ENCODE measurements around the gene TCERG1L.
"Not testable (repeated sequence)": the region's sequence is repeated elsewhere in the genome, so short reads cannot be mapped to it uniquely, and the experiment has no call there.

The TCERG1L gene

DNA sequence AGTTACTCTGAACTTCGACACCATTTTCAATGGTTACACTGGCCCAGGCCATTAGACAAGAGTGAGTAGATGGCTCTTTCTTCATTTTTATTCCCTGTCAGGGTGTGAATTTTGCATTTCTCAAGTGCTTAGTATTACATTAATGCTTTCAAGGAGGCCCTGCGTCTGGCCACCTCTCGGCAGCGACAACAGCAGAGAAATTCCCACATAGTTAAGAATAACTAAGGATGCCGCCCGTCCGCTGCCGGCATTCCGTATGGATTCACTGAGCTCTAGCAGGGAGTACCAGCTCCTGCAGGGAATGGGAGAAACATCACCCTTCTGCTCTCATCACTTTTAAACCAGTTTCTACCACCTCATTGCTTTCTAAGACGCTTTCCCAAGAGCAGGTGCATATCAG is 153.6 kb downstream of the TCERG1L start:
- DNase-seq (ENCODE audit: low spot score): no peak
- Histone ChIP-seq H3K4me3 (no peak overlapping the region), H3K27ac (no peak overlapping the region)

GRCh38 chr10:131155876-131156230 is 155.7 kb downstream of the TCERG1L start:
- DNase-seq (ENCODE audit: low spot score): no peak
- TF ChIP-seq, protein P1, sequence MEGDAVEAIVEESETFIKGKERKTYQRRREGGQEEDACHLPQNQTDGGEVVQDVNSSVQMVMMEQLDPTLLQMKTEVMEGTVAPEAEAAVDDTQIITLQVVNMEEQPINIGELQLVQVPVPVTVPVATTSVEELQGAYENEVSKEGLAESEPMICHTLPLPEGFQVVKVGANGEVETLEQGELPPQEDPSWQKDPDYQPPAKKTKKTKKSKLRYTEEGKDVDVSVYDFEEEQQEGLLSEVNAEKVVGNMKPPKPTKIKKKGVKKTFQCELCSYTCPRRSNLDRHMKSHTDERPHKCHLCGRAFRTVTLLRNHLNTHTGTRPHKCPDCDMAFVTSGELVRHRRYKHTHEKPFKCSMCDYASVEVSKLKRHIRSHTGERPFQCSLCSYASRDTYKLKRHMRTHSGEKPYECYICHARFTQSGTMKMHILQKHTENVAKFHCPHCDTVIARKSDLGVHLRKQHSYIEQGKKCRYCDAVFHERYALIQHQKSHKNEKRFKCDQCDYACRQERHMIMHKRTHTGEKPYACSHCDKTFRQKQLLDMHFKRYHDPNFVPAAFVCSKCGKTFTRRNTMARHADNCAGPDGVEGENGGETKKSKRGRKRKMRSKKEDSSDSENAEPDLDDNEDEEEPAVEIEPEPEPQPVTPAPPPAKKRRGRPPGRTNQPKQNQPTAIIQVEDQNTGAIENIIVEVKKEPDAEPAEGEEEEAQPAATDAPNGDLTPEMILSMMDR (IDR thresholded peaks at IDR 0.05): no peak
- H3K27ac ChIP-seq: no peak overlapping the region
- H3K4me3 ChIP-seq: no peak overlapping the region

More for the DNA sequence above, 153.6 kb downstream of the TCERG1L start:
- TF ChIP-seq, protein P1 (IDR thresholded peaks at IDR 0.05): no peak

- Histone ChIP-seq H3K4me3 (no peak overlapping the region), H3K27ac (no peak overlapping the region)
- no peak for DNase-seq (ENCODE audit: low spot score)
- TF ChIP-seq, protein P1 (IDR thresholded peaks at IDR 0.05): no peak
These were observed 156.2 kb downstream of the TCERG1L start for GRCh38 chr10:131155218-131155875.

- no peak for DNase-seq (ENCODE audit: low spot score)
- TF ChIP-seq, protein P1 (IDR thresholded peaks at IDR 0.05): no peak
- Histone ChIP-seq H3K4me3 (no peak overlapping the region), H3K27ac (no peak overlapping the region)
These were observed 157.1 kb downstream of the TCERG1L start for GRCh38 chr10:131154306-131155025.

DNA sequence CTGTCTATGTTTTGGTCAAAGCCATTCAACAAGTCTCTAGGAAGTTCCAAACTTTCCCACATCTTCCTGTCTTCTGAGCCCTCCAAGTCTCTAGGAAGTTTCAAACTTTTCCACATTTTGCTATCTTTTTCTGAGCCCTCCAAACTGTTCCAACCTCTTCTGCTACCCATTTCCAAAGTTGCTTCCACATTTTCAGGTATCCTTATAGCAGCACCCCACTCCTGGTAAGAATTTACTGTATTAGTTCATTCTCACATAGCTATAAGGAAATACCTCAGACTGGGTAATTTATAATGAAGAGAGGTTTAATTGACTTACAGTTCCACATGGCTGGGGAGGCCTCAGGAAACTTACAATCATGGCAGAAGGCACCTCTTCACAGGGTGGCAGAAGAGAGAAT is 159.1 kb downstream of the TCERG1L start:
- DNase-seq (ENCODE audit: low spot score); H3K27ac ChIP-seq; H3K4me3 ChIP-seq: not testable (repeated sequence)

DNA sequence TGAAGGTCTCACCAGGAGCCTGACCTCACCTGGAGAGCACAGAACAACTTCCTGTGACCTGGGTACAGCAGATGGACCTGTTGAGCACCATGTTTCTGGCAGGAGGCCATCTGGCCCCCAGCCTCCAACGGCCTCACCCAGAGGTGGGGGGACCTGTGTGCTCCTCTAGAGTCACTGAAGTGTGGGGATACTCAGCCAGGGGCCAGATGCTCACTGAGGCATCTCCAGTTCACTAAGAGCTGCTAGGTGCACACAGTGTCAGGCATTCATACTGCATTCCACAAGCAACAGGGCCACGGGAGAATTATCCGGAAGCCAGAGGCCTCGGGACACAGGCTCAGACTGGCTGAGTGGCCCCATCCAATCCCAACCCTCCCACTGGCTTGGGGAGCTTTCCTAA is 161.4 kb downstream of the TCERG1L start:
- no peak overlapping the region for H3K27ac ChIP-seq
- no peak for DNase-seq (ENCODE audit: low spot score)
- TF ChIP-seq, protein P1 (IDR thresholded peaks at IDR 0.05): no peak
- H3K4me3 ChIP-seq: no peak overlapping the region

DNA sequence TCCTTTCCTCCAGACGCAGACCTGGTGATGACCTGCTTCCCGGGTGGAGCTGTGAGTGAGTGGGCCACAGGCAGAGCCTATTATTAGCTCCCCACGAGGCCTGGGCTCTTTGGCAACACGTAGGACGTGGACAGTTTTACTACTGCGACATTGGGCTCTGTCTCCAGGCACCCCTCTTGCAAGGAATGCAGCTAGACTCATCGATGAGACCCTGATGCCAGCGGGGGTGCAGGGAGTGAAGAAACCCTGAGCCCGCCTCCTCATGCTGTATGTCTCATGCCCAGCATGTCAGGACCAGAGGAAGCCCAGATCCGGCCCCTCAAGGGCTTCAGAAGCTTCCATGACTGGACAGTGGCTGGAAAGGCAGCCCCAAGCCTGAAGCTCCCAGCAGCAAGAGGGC is 161.9 kb downstream of the TCERG1L start:
- no peak for DNase-seq (ENCODE audit: low spot score)
- H3K27ac ChIP-seq: no peak overlapping the region
- TF ChIP-seq, protein P1 (IDR thresholded peaks at IDR 0.05): no peak

More for the DNA sequence above, 161.9 kb downstream of the TCERG1L start:
- no peak overlapping the region for H3K4me3 ChIP-seq

All from coronary artery (tissue), 2 donors.